RCC 7860 (cell line): ENCODE results near the gene CNTNAP5.

ENCODE experiments used
- DNase-seq: peaks from one replicate; pipeline ENCODE4 v3.0.0-alpha.2; 2015; ENCODE audit warnings: low spot score
- FAIRE-seq: peaks from 2 replicates; lab custom pipeline; 2012; peaks lifted over from hg19 to GRCh38; lab: Jason Lieb, UNC

Gene CNTNAP5

GRCh38 chr2:124258140-124258880 lies 233.2 kb downstream of the CNTNAP5 start:
- FAIRE-seq (no peak), DNase-seq (no peak)

DNA sequence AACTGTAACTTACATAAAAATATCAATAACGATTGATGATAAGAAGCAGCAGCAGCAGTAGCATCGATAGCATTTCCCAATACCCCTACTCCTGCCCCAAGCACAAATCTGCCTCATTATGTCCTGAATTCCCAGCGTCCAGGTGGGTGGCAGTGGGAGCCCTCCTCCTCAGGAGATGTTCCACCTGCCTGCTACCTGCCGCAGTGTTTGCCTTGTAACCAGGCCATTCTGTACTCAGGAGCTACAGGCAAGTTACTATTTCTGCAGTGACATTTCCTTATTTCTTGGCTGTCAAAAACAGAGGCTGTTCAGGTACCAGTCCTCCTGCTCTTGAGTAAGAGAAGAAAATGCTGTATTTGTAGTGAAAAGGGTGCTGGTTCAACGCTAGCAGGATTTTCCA lies 236.4 kb downstream of the CNTNAP5 start:
- FAIRE-seq (no peak), DNase-seq (no peak)

GRCh38 chr2:124264551-124265091 lies 239.5 kb downstream of the CNTNAP5 start:
- no peak for FAIRE-seq
- no peak for DNase-seq

- FAIRE-seq, result no peak
- no peak for DNase-seq
Measured at GRCh38 chr2:124267794-124268193, 242.7 kb downstream of the CNTNAP5 start.

DNA sequence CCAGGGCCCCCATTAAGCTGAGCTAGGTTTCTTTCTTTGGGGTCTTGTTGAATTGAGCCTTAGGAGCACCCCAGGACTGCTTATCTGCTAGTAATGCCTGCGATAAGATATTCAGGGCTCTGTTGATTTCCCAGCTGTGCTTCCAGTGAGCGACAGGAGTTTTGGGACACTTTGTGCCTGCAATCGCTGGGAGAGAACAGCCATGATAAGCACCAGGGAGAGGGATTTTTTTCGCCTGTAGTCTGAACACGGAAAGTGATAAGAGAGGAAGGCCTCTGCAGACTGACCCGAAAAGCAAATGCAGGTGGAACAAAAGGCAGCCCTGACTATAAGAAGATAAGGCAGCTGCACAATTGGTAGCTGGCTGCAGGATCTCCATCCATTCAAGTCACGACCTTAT lies 244.3 kb downstream of the CNTNAP5 start:
- DNase-seq, result no peak
- no peak for FAIRE-seq

GRCh38 chr2:124272261-124272841 lies 247.3 kb downstream of the CNTNAP5 start:
- FAIRE-seq (no peak), DNase-seq (no peak)

DNA sequence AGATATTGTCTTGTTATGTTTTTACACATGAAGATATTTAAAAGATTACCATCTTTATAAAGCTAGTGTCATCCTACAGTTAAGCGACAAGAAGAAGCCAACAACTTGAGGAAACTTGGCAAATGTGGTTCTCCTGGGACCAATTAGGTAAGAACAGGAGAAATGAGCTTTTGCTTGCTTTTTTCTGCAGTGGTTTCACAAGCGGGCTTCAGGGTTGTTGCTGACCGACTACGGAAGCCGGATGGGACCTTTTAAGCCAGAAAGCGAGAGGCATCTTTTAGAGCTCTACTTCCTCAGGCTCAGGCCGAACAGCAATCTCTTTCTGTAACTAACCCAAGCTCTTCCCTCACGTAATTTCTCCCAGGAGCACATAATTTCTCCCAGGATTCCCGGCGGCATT lies 256.5 kb downstream of the CNTNAP5 start:
- FAIRE-seq (no peak), DNase-seq (no peak)

- DNase-seq, result peak; percentile 56
- FAIRE-seq, result no peak
Measured at GRCh38 chr2:124283096-124283495, 258.0 kb downstream of the CNTNAP5 start.

DNA sequence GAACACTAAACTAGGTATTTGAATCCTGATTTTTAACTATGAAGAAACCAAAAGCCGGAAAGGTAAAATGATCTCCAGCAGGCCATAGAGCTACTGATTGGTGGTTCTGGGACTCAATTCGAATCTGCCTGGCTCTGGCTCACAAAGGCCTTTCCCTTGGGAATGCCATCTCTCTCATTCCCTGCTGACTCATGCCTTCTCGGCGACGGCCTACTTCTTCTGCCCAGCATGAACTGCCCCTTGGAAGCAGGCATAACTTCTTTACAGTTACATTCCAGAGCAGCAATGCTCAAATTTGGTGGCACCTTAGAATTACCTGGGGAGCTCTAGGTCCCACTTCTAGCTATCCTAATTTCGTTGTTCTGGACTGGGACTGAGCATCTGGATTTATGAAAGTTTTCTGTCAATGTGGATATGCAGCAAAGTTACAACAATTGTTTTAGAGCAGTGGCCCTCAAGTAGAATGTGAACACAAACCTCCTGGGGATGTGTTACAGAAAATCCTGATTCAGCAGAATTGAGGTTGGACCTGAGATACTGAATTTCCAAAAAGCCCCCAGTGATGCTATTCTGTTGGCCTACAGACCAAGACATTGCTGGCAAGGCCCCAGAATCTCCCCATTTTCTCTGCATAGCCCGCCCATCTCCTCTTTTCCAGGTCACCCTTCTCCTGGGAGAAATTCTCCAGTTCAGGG lies 261.1 kb downstream of the CNTNAP5 start:
- FAIRE-seq (no peak), DNase-seq (no peak)

DNA sequence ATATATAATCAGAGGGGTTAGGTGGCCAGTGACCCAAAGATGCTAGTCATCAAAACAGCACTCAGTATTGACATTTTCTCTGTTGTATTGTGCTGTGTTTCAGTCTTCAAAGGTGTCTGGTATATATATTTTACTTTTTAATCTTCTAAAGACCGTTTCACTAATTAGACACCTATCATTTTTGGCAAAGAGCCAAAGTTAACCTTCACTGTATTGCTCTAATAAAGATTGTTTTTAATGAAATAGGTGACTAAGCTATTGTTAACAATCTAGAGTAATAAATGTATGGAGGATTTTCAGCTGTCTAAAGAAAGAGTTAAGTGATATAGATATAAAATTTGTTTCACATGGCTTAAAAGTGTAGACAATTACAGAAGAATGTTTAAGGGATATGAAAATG lies 264.0 kb downstream of the CNTNAP5 start:
- FAIRE-seq (no peak), DNase-seq (no peak)

DNA sequence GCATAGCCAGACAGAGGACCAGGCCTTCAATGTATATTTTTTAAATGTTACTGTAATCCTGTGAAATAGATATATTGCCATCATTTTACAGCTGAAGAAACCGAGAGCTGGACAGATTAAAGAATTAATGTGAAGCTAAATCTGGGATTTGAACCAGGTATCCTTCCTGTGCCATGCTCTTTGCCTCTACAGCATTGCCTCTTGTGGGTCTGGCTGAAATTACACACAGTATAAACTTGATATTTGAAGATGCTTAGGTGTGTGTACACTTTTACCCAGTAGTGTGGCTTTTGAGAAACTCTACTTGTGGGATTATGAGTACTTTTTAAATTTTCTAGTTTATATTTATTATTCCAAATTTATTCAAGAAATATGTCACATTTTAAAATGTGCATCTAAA lies 264.5 kb downstream of the CNTNAP5 start:
- DNase-seq, result no peak
- FAIRE-seq, result no peak

DNA sequence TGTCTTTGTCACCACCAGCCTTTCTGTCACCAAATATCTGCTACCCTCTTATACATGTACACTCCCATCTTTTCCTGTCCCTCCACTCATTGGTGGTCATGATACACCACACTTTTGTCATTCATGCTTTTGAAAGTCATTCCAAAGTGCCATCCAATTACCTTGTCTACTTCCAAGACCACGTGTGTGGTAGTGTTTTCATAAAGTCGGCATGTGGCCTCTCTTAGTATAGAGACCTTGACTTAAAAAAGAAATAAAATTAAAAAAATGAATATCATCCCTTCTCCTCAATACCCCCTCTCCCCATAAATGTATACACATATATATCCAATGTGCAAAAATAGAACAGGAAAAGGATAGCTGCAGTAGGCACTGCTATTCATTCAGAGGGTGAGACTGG lies 271.4 kb downstream of the CNTNAP5 start:
- DNase-seq, result no peak
- FAIRE-seq, result no peak

DNA sequence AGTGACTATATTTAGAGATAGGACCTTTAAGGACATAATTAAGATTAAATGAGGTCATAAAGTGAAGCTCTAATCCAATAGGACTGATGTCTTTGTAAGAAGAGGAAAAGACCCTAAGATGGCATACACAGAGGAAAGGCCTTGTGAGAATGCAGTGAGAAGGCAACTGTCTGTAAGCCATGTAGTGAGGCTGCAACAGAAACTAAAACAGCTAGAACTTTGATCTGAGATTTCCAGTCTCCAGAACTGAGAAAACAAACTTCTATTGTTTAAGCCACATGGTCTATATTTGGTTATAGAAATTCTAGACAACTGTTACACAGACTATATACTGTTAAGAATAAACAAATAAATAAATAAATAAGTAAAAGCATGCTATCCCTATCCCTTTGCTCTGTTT lies 276.8 kb downstream of the CNTNAP5 start:
- FAIRE-seq (no peak), DNase-seq (no peak)

DNA sequence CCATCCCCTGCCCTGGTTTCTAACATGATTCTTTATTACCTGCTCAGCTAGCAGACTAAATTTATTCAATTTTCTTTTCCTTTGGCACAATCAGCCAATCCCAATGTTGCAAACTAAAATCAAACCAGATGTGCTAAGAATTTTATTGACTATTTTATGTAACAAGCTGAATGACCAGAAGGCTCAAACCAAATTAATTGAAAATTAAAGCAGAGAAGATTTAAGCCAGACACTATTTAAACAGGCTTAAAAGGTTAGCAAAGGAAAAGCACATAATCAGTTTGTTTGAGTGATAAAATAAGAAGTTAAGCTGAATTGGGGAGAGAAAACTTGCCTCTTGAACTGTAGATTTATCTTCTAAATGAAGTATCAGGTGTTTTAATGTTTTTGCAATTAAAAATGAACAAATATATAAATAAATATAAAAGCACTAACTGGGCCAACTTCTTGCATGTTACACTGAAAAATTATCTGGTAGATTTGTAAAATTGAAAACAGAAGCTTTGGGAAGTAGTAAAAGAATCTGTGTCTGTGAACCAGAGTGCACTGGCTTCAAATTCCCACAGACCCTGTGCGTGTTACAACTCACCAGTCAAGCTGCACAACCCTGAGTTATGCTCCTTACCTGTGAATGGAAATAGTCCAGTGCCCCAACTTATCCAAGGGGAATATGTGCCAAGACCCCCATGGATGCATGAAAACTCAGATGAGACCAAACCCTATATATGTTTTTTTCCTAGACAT lies 283.4 kb downstream of the CNTNAP5 start:
- no peak for FAIRE-seq
- no peak for DNase-seq

GRCh38 chr2:124309563-124310138 lies 284.6 kb downstream of the CNTNAP5 start:
- FAIRE-seq, result no peak
- no peak for DNase-seq

DNA sequence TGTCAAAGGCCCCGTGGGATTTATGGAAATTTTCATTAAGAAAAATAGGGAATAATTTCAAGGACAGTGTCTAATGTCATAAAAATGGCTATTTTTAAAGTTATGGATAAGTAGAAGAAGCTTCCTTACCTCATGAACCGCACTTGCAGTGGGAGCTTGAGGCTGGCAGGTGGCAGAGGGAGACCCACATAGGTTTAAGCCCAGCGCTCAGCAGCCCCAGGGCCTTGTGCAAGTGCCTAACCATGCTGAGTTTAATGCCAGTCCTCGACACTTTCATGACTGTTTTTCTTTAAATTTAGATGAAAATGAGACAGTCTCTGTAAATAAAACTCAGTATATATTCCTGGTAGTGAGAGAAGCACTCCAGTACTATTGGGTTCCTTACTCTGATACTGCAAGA lies 285.6 kb downstream of the CNTNAP5 start:
- DNase-seq, result no peak
- FAIRE-seq, result no peak

- DNase-seq, result no peak
- FAIRE-seq, result no peak
Measured at GRCh38 chr2:124314084-124314483, 289.0 kb downstream of the CNTNAP5 start.

GRCh38 chr2:124315221-124315880 lies 290.3 kb downstream of the CNTNAP5 start:
- DNase-seq (no peak), FAIRE-seq (no peak)

DNA sequence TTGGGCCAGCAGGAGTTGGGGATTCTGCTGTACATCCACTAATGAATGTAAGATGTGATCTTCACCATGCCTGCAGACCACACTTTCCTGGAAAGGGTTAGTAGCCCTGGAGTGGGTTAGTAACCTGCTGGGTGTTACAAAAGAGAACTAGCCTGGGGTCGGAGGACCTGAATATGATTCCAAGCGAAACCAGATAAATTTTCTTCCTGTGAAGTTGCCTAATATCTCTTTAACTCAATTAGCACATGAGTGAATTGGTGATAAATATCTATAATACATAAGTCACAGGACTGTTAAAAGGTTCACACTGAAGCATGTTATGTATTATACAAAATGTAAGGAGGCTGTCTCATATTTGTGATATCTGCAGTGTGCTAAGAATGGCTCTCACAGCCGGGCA lies 291.0 kb downstream of the CNTNAP5 start:
- DNase-seq (no peak), FAIRE-seq (no peak)

DNA sequence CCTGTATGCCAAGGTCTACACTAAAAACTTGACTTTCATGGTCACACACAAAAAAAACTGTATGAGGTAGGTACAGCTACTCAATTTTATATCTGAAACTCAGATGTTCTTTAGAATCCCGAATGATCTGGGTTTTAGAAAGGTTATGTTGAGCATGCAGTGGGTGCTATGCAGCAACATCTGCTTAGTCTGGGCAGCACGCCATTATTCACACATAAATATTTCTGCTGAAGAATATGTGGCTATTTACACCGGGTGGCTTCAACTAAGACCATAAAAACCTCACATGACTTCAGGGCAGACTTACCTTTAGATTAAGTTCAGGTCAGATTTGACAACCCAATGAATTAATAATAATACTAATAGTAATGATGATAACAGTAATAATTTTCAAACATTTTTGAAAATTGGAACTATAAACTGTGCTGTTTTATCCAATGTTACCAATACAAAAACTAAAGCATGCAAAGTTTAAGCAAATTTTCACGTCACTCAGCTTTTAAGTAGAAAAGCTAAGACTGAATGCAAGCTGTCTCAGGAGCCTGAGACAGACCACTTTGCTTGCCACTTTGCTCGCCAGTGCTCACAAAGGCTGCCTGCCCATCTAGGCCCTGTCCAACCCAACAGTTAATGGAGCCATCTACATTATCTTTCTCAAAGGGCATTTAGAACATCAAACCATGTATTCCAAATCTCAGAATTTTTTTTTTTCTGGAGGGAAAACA lies 292.0 kb downstream of the CNTNAP5 start:
- no peak for FAIRE-seq
- no peak for DNase-seq
